HG03571 (cell line): Measurements from ENCODE around the gene XPNPEP3.
"Not testable (repeated sequence)": the region's sequence is repeated elsewhere in the genome, so short reads cannot be mapped to it uniquely, and the experiment has no call there.

Experiments used
- ATAC-seq: cut with Tn5 transposase; IDR thresholded peaks from one replicate; pipeline ENCODE4 v1.9.1; 2021; ENCODE audit not compliant: unreplicated experiment

The XPNPEP3 gene

GRCh38 chr22:40856513-40857308 is at the start of gene XPNPEP3, which contains the start of gene ST13:
Gene XPNPEP3 (plus strand): TSS chr22:40857148. CDS start chr22:40857182, 34 bp downstream.
Gene ST13 (minus strand): TSS chr22:40856639. CDS start chr22:40856540, 99 bp downstream.
- peak; percentile 87 for ATAC-seq

GRCh38 chr22:40808018-40808841 is 48.7 kb upstream of the XPNPEP3 start:
- ATAC-seq, result no peak

GRCh38 chr22:40813912-40814315 is 43.0 kb upstream of the XPNPEP3 start:
- no peak for ATAC-seq

- ATAC-seq, result no peak
These were observed 39.2 kb upstream of the XPNPEP3 start for GRCh38 chr22:40817737-40818136.

GRCh38 chr22:40818192-40818746 is 38.7 kb upstream of the XPNPEP3 start:
- ATAC-seq, result peak; percentile 5

- ATAC-seq, result peak; percentile 71
These were observed 38.0 kb upstream of the XPNPEP3 start, which contains the start of gene SLC25A17 for GRCh38 chr22:40818747-40819598. Gene SLC25A17 (minus strand): TSS chr22:40819346. CDS start chr22:40819248, 98 bp downstream.

GRCh38 chr22:40819599-40820140 is 37.3 kb upstream of the XPNPEP3 start:
- no peak for ATAC-seq

- no peak for ATAC-seq
These were observed 33.5 kb upstream of the XPNPEP3 start for GRCh38 chr22:40823426-40823825.

- ATAC-seq, result not testable (repeated sequence)
These were observed 30.7 kb upstream of the XPNPEP3 start for GRCh38 chr22:40826292-40826691.

GRCh38 chr22:40826984-40827741 is 29.8 kb upstream of the XPNPEP3 start:
- no peak for ATAC-seq

GRCh38 chr22:40829131-40829530 is 27.8 kb upstream of the XPNPEP3 start:
- ATAC-seq, result no peak

- no peak for ATAC-seq
These were observed 22.3 kb upstream of the XPNPEP3 start for GRCh38 chr22:40834619-40835018.

GRCh38 chr22:40838486-40838885 is 18.5 kb upstream of the XPNPEP3 start:
- ATAC-seq, result no peak

- no peak for ATAC-seq
These were observed 12.0 kb upstream of the XPNPEP3 start for GRCh38 chr22:40844951-40845350.

- not testable (repeated sequence) for ATAC-seq
These were observed 11.1 kb upstream of the XPNPEP3 start for GRCh38 chr22:40845816-40846215.

- ATAC-seq, result no peak
These were observed 3.6 kb upstream of the XPNPEP3 start for GRCh38 chr22:40853333-40853732.

- no peak for ATAC-seq
These were observed 3.0 kb upstream of the XPNPEP3 start for GRCh38 chr22:40853961-40854360.

GRCh38 chr22:40855071-40855978 is 1.6 kb upstream of the XPNPEP3 start:
- no peak for ATAC-seq
